HepG2 (cell line): ENCODE results near the gene SLC16A5. TPM values are rescaled to one million over a fixed set of nuclear protein-coding genes. Genes with fewer than 3 reads are reported as not detected.
A peak's percentile ranks its signal among the peaks of the same experiment; 100 is the strongest.

ENCODE experiments used
- ATF7 ChIP-seq, 2 experiments: fragments of 450-650 bp in 1 of 2; sonication (generic) in 1 of 2; formaldehyde crosslinking in 1 of 2; IDR thresholded peaks; 2 replicates each; pipeline versions ENCODE4 v1.4.0 to v1.6.1; 2016 to 2020; ENCODE audit warnings: antibody characterized with exemption in 1 of 2, mild to moderate bottlenecking in 1 of 2, missing genetic modification reagents in 1 of 2
- DBP ChIP-seq: sonication (generic); formaldehyde crosslinking; IDR thresholded peaks from 2 replicates; pipeline ENCODE4 v1.4.0; 2020; ENCODE audit warnings: missing genetic modification reagents; ENCODE audit errors: not compliant biosample characterization
- EHMT2 ChIP-seq: fragments of 200-600 bp; sonication (generic); IDR thresholded peaks from 2 replicates; pipeline ENCODE4 v1.7.0; 2017; ENCODE audit warnings: antibody characterized with exemption, low read depth, low read length, borderline replicate concordance
- GTF2F1 ChIP-seq: fragments of 150-350 bp; IDR thresholded peaks from 2 replicates; pipeline ENCODE4 v1.6.1; 2014; ENCODE audit warnings: low read length
- GZF1 ChIP-seq: sonication (generic); formaldehyde crosslinking; IDR thresholded peaks from 2 replicates; pipeline ENCODE4 v1.5.1; 2020; ENCODE audit warnings: mild to moderate bottlenecking, missing genetic modification reagents
- HNRNPK ChIP-seq: fragments of 200-400 bp; formaldehyde crosslinking; IDR thresholded peaks from 2 replicates; pipeline ENCODE4 v1.6.1; 2018; ENCODE audit warnings: low read length, low read depth, moderate library complexity, mild to moderate bottlenecking; ENCODE audit not compliant: poor library complexity, severe bottlenecking
- KMT2A ChIP-seq: sonication (generic); formaldehyde crosslinking; IDR thresholded peaks from 2 replicates; pipeline ENCODE4 v1.4.0; 2020; ENCODE audit warnings: missing genetic modification reagents
- MBNL3 ChIP-seq: fragments of 250-450 bp; sonication (Bioruptor Pico); conservative IDR thresholded peaks from 2 replicates; pipeline ENCODE4 v1.8.0; 2022; ENCODE audit warnings: mild to moderate bottlenecking, inconsistent platforms
- MTA1 ChIP-seq: sonication (generic); formaldehyde crosslinking; IDR thresholded peaks from 2 replicates; pipeline ENCODE4 v1.4.0; 2020; ENCODE audit warnings: missing genetic modification reagents, mild to moderate bottlenecking, borderline replicate concordance
- MYNN ChIP-seq: sonication (generic); formaldehyde crosslinking; IDR thresholded peaks from 2 replicates; pipeline ENCODE4 v1.4.0; 2020; ENCODE audit warnings: mild to moderate bottlenecking, low read depth, missing genetic modification reagents
- NFE2 ChIP-seq: sonication (generic); formaldehyde crosslinking; IDR thresholded peaks from 2 replicates; pipeline ENCODE4 v1.4.0; 2020; ENCODE audit warnings: missing genetic modification reagents
- PBX2 ChIP-seq: IDR thresholded peaks from 2 replicates; pipeline ENCODE4 v1.6.1; 2016; ENCODE audit warnings: control low read depth
- PRPF4 ChIP-seq: fragments of 200-400 bp; formaldehyde crosslinking; IDR thresholded peaks from 2 replicates; pipeline ENCODE4 v1.6.1; 2016; ENCODE audit warnings: low read length, low read depth; ENCODE audit not compliant: poor library complexity, severe bottlenecking
- SAP130 ChIP-seq: IDR thresholded peaks from 2 replicates; pipeline ENCODE4 v1.6.1; 2016; ENCODE audit warnings: low read depth
- SRF ChIP-seq: IDR thresholded peaks from 2 replicates; pipeline ENCODE4 v1.6.1; 2011; ENCODE audit warnings: mild to moderate bottlenecking, low read depth, low read length, moderate library complexity
- STAG1 ChIP-seq: sonication (generic); formaldehyde crosslinking; IDR thresholded peaks from 2 replicates; pipeline ENCODE4 v1.4.0; 2020; ENCODE audit warnings: missing genetic modification reagents
- ZNF24 ChIP-seq: fragments of 450-650 bp; IDR thresholded peaks from 2 replicates; pipeline ENCODE4 v1.6.1; 2017; ENCODE audit warnings: antibody characterized with exemption, mild to moderate bottlenecking
- ZNF318 ChIP-seq: sonication (generic); formaldehyde crosslinking; IDR thresholded peaks from 2 replicates; pipeline ENCODE4 v1.4.0; 2020; ENCODE audit warnings: mild to moderate bottlenecking, missing genetic modification reagents
- ZNF460 ChIP-seq: sonication (generic); formaldehyde crosslinking; IDR thresholded peaks from 2 replicates; pipeline ENCODE4 v1.5.1; 2020; ENCODE audit warnings: missing genetic modification reagents, mild to moderate bottlenecking, borderline replicate concordance
- polyA plus RNA-seq, 8 experiments: library from polyadenylated mRNA; depleted of rRNA in 3 of 8; stranded (reverse) in 7 of 8; unstranded in 1 of 8; fragments of >200 nt; fragmentation: Illumina TruSeq in 4 of 8; extraction: Trizol in 4 of 8; gene quantifications; 2 replicates each; pipeline versions ENCODE4 v1.2.1 to v1.2.3, GENCODE V29; 2011 to 2016; ENCODE audit warnings: low read depth in 4 of 8, missing spikeins in 1 of 8, mixed read lengths in 1 of 8; ENCODE audit not compliant: insufficient read depth in 1 of 8
- total RNA-seq, 5 experiments: library from RNA; depleted of rRNA; stranded (reverse); fragments of >200 nt; fragmentation: Illumina TruSeq; extraction: Trizol; gene quantifications; 2 replicates each; pipeline ENCODE4 v1.2.3, GENCODE V29; 2016; ENCODE audit warnings: low read depth in 1 of 5

SLC16A5 gene
- total and polyA plus RNA-seq, 2 of the 13 experiments (the other 11 are each of a cell fraction or from before 2014, with no cell fraction given) = 0.69 to 5.6 TPM

GRCh38 chr17:75090871-75091854 is 3.4 kb downstream of the SLC16A5 start (continued):
- TF ChIP-seq ZNF318 (CRISPR knock-in tag) = no peak
- TF ChIP-seq EHMT2 = no peak
- no peak for TF ChIP-seq DBP (CRISPR knock-in tag)
- no peak for TF ChIP-seq MBNL3 (CRISPR knock-in tag)
- no peak for TF ChIP-seq PRPF4
- TF ChIP-seq MYNN (CRISPR knock-in tag) = no peak
- TF ChIP-seq ZNF460 (CRISPR knock-in tag) = no peak
- no peak for TF ChIP-seq STAG1
- TF ChIP-seq SAP130 (CRISPR knock-in tag) = peak; percentile 72
- TF ChIP-seq KMT2A (CRISPR knock-in tag) = no peak
- peak; percentile 98 for TF ChIP-seq MTA1
- no peak; the same call in 1 of the 2 replicates for TF ChIP-seq GZF1 (CRISPR knock-in tag)
- TF ChIP-seq GTF2F1 = no peak
- TF ChIP-seq ZNF24 = no peak
- no peak for TF ChIP-seq NFE2 (CRISPR knock-in tag)
- no peak for TF ChIP-seq HNRNPK
- TF ChIP-seq SRF = no peak
- no peak for TF ChIP-seq ATF7 (IDR thresholded peaks at IDR 0.05)
- no peak for TF ChIP-seq ATF7 (CRISPR knock-in tag; IDR thresholded peaks at IDR 0.05)
- no peak for TF ChIP-seq PBX2 (CRISPR knock-in tag)
